Glutamatergic neuron (in vitro differentiated cells): Measurements from ENCODE around the gene KRTAP10-4. TPM values are rescaled to one million over a fixed set of nuclear protein-coding genes. Genes with fewer than 3 reads are reported as not detected.
"Not testable (repeated sequence)": the region's sequence is repeated elsewhere in the genome, so short reads cannot be mapped to it uniquely, and the experiment has no call there.

Experiments used
- DNase-seq: peaks from one replicate; pipeline ENCODE4 v3.0.0; 2022
- H3K27ac Mint-ChIP-seq: one replicate; pipeline ENCODE4 v1.8.0; 2020; ENCODE audit warnings: mild to moderate bottlenecking, mixed read lengths, inconsistent platforms; ENCODE audit not compliant: unreplicated experiment
- H3K27me3 Mint-ChIP-seq: one replicate; pipeline ENCODE4 v1.8.0; 2020; ENCODE audit warnings: mild to moderate bottlenecking, moderate library complexity, mixed read lengths, inconsistent platforms; ENCODE audit not compliant: unreplicated experiment
- H3K36me3 Mint-ChIP-seq: one replicate; pipeline ENCODE4 v1.8.0; 2020; ENCODE audit warnings: mild to moderate bottlenecking, mixed read lengths, inconsistent platforms; ENCODE audit not compliant: unreplicated experiment
- H3K4me1 Mint-ChIP-seq: one replicate; pipeline ENCODE4 v1.8.0; 2020; ENCODE audit warnings: mild to moderate bottlenecking, low read depth, mixed read lengths, inconsistent platforms; ENCODE audit not compliant: unreplicated experiment
- H3K4me3 Mint-ChIP-seq: one replicate; pipeline ENCODE4 v1.8.0; 2020; ENCODE audit warnings: mild to moderate bottlenecking, mixed read lengths, inconsistent platforms; ENCODE audit not compliant: unreplicated experiment
- H3K9me3 Mint-ChIP-seq: one replicate; pipeline ENCODE4 v1.8.0; 2020; ENCODE audit warnings: mild to moderate bottlenecking, moderate library complexity, mixed read lengths, inconsistent platforms; ENCODE audit not compliant: unreplicated experiment
- CTCF ChIP-seq: fragments of 200-600 bp; sonication (generic); IDR thresholded peaks from one replicate; pipeline ENCODE4 v1.5.0; 2021; ENCODE audit not compliant: partially characterized antibody, unreplicated experiment
- total RNA-seq: library from RNA; stranded (reverse); fragmentation: NEBNext Ultra II Directional; extraction: Animal tissue kit (Norgen Biotek cat#: 25700); gene quantifications from one replicate; pipeline ENCODE4 v1.2.1, GENCODE V29; 2021; ENCODE audit not compliant: unreplicated experiment

The KRTAP10-4 gene
- total RNA-seq, 1 donor from 2014 or later: not detected

- TF ChIP-seq CTCF: no peak
- Mint-ChIP-seq H3K36me3 (peaks cover 10% of the 10 kb centered on the region), H3K4me1 (peaks cover 16% of the 10 kb centered on the region), H3K4me3 (peak overlapping the region; percentile 31), H3K9me3 (peaks cover 21% of the 10 kb centered on the region), H3K27me3 (peaks cover 19% of the 10 kb centered on the region), H3K27ac (peak overlapping the region; percentile 52)
- peak; percentile 61 for DNase-seq
Measured at GRCh38 chr21:44549525-44550211, 23.9 kb upstream of the KRTAP10-4 start.

GRCh38 chr21:44550285-44550684 lies 23.2 kb upstream of the KRTAP10-4 start:
- peak; percentile 50 for DNase-seq
- Mint-ChIP-seq H3K4me1 (peaks cover 16% of the 10 kb centered on the region), H3K9me3 (peaks cover 22% of the 10 kb centered on the region), H3K27me3 (peaks cover 19% of the 10 kb centered on the region), H3K27ac (peak overlapping the region; percentile 86), H3K36me3 (peaks cover 10% of the 10 kb centered on the region)
- H3K4me3 Mint-ChIP-seq: not testable (repeated sequence)

- peaks cover 19% of the 10 kb centered on the region for H3K27me3 Mint-ChIP-seq
- no peak for TF ChIP-seq CTCF
- peaks cover 22% of the 10 kb centered on the region for H3K9me3 Mint-ChIP-seq
- H3K4me1 Mint-ChIP-seq: peaks cover 16% of the 10 kb centered on the region
- H3K36me3 Mint-ChIP-seq: peaks cover 10% of the 10 kb centered on the region
- H3K27ac Mint-ChIP-seq: peak overlapping the region; percentile 86
- peak overlapping the region; percentile 47 for H3K4me3 Mint-ChIP-seq
- no peak for DNase-seq
Measured at GRCh38 chr21:44550807-44551206, 22.7 kb upstream of the KRTAP10-4 start.

GRCh38 chr21:44551340-44551961 lies 22.1 kb upstream of the KRTAP10-4 start, which contains the start of gene KRTAP10-2:
KRTAP10-2 (minus strand) TSS chr21:44551505; CDS start chr21:44551458, 47 bp downstream.
- Mint-ChIP-seq H3K27ac (peak within 1 kb of the TSS; percentile 86), H3K4me3 (peak within 1 kb of the TSS; percentile 47), H3K27me3 (peaks cover 19% of the 10 kb centered on the region), H3K4me1 (peaks cover 16% of the 10 kb centered on the region), H3K36me3 (peaks cover 10% of the 10 kb centered on the region), H3K9me3 (peaks cover 22% of the 10 kb centered on the region)
- no peak for TF ChIP-seq CTCF
- DNase-seq: no peak

GRCh38 chr21:44552136-44552535 lies 21.4 kb upstream of the KRTAP10-4 start:
- no peak overlapping the region for H3K4me3 Mint-ChIP-seq
- H3K36me3 Mint-ChIP-seq: peaks cover 5% of the 10 kb centered on the region
- DNase-seq: no peak
- H3K27me3 Mint-ChIP-seq: peaks cover 19% of the 10 kb centered on the region
- H3K4me1 Mint-ChIP-seq: peaks cover 16% of the 10 kb centered on the region
- TF ChIP-seq CTCF: no peak
- no peak overlapping the region for H3K27ac Mint-ChIP-seq
- H3K9me3 Mint-ChIP-seq: peaks cover 16% of the 10 kb centered on the region
